Activated T-helper 1 cell treated with Interleukin-2 at 50 U/mL for 16 hours (primary cell): ENCODE measurements around the gene CDK19.
"Not testable (repeated sequence)": the region's sequence is repeated elsewhere in the genome, so short reads cannot be mapped to it uniquely, and the experiment has no call there.

Experiments used
- DNase-seq: peaks from one replicate; pipeline ENCODE4 v3.0.0-alpha.2; 2020; ENCODE audit warnings: low read depth

CDK19 gene

GRCh38 chr6:110815411-110816409 is at the start of gene CDK19:
CDK19 (minus strand) TSS chr6:110815469; CDS start chr6:110815136, 333 bp downstream.
- DNase-seq: peak; percentile 97

DNA sequence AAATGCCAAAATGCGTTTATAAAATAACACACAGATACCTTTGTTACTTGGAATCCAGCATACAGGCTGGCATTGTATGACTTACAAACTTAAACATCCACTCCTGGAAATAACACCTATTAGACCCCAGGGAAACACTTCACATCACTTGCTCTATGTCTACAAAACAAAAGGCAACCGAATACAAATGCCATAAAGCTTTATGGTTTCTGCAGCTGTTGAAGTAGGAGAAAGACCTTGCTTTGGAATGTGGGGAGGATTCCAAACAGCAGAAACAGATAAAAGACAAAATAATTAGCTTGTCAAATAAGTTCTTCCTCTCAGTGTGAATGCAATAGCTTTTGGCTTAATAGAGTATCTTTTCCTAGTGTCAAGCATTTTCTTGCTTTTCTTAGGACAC is 49.6 kb upstream of the CDK19 start:
- no peak for DNase-seq

DNA sequence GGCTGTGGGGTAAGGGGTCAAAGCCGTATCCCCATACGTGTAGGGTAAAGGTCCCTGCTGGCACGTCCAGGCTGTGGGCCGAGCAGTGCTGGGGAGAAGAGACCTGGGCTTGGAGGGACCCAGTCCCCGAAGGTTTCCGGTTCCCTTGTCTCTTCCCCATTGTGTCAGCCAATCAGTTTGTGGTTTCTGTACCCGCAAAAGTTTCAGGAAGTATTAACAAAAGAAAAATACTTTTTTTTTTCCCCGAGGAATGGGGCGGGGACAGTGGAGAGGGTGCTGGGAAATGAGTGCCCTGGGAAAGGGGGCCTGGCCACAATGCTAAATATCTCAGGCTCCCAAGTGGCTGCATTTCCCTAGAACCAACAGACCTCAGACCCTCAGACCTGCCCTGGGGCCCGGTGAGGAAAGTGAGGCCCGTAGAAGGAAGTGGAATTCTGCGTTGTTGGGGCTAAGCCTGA is 44.1 kb upstream of the CDK19 start:
- no peak for DNase-seq

- DNase-seq: no peak
Measured at GRCh38 chr6:110858562-110859214, 43.4 kb upstream of the CDK19 start.

DNA sequence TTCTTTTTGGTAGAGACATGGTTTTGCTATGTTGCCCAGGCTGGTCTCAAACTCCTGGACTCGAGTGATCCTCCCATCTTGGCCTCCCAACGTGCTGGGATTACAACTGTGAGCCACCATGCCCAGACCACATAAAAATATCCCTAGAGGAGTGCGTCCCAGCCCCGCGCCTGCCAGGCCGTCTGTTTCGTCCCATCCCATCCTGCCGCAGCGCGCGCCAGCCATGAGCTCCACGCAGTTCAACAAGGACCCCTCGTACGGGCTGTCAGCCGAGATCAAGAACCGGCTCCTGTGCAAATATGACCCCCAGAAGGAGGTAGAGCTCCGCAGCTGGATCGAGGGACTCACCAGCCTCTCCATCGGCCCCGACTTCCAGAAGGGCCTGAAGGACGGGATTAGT is 42.7 kb upstream of the CDK19 start:
- DNase-seq: no peak

- no peak for DNase-seq
Measured at GRCh38 chr6:110856296-110856695, 41.0 kb upstream of the CDK19 start.

DNA sequence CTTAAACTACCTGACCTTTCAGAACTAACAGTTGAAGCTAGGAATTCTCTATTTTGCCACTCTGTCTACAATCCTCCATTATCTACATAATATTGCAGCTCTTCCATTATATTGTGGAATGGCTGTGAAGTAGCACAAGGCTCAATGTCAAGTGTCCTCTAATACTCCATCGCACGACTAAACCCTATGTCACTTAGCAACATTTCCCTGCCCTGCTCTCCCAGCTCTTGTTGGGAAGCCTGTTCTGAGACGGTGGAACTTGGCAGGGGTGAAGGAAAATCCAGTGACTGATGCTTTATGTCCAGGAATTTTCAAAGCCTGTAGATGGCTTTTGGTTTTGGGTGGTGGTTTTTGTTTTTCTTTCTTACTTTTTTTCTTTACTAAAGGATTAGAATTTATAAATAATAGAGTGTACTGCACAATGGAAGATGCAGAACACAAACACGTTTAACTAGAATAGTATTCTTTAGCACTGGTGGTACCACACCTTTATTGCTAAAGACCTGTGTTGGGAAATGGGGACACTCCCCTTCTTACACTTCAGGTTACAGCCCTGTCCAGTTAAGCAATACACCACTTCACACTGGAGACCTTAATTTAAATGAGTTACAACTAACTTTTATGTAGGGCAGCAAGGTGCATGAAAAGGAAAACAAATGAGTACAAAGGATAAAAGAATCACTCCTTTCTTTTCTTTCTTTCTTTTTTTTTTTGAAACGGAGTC is 38.6 kb upstream of the CDK19 start:
- DNase-seq: no peak

GRCh38 chr6:110852773-110853172 is 37.5 kb upstream of the CDK19 start:
- DNase-seq: no peak

- DNase-seq: no peak
Measured at GRCh38 chr6:110849781-110850180, 34.5 kb upstream of the CDK19 start.

DNA sequence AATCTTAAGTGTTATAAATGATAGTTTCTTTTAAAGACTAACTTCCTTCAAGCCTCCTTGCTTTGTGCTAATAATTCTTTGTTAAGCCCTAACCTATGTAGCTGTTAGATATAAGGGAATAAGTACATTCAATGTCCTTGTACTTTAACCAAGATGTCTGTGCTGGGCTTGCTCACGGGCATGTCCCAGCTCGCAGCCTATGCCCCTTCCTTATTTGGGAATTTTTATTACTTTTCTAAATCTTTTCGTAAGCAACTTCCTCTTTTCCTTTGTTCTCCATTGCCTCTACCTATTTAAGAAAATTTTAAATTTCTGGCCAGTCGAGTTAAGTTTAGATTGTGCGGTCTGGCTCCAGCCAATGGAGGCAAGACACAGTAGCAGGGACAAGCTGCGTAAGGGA is 26.0 kb upstream of the CDK19 start:
- DNase-seq: no peak

DNA sequence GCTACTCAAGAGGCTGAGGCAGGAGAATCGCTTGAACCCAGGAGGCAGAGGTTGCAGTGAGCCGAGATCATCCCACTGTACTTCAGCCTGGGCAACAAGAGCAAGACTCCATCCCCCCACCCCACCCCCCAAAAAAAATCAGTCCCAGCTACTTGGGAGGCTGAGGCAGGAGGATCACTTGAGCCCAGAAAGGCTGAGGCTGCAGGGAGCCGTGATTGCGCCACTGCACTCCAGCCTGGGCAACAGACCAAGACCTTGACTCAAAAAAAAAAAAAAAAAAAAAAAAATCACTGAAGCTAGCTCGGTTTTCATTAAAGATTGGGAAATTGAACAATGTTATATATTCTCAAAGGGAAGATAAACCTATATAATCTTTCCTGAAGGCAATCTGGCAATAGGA is 20.5 kb upstream of the CDK19 start:
- DNase-seq: not testable (repeated sequence)

- no peak for DNase-seq
Measured at GRCh38 chr6:110833831-110834230, 18.6 kb upstream of the CDK19 start.

DNA sequence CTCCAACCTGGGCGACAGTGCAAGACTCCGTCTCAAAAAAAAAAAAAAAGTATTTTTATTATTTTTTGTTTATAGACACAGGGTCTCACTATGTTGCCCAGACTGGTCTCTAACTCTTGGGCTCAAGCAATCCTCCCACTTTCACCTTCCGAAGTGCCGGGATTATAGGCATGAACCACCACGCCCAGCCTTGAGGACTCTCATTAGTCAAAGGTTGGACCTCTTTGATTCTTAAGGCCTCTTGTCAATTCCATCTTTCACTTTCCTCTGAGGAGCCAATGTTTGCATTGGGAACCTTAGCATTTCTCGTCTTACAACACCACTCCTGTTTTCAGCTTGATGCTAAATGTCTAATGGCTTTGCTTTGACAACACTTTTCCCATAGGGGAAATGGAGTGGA is 16.1 kb upstream of the CDK19 start:
- no peak for DNase-seq

DNA sequence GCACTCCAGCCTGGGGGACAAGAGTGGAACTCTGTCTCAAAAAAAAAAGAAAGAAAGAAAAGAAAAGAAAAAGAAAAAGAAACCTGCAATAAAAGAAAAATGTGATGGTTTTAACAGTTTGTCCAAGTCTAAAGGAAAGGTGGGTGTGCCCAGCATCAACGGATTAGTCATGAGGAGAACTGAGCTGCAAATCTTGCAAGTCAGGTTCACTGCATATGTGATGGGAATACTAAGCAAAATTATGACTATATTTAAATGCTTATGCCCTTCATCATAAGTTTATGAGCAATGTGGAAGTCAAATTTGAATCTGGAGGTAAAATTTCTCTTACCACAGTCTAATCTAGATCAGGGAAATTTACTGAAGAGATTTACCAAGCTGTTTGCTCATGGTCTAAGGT is 13.1 kb upstream of the CDK19 start:
- DNase-seq: no peak

GRCh38 chr6:110826236-110827129 is 11.2 kb upstream of the CDK19 start:
- DNase-seq: no peak

DNA sequence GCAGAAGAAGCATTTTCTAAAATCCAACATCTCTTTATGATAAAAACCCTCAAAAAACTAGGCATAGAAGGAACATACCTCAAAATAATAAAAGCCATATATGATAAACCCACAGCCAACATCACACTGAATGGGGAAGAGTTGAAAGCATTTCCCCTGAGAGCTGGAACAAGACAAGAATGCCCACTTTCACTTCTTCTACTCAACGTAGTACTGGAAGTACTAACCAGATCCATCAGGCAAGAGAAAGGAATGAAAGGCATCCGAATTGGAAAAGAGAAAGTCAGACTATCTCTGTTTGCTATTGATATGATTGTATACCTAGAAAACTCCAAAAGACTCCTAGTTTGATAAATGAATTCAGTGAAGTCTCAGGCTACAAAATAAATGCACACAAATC is 7.9 kb upstream of the CDK19 start:
- no peak for DNase-seq

GRCh38 chr6:110822249-110822648 is 7.0 kb upstream of the CDK19 start:
- DNase-seq: no peak

GRCh38 chr6:110816677-110817076 is 1.4 kb upstream of the CDK19 start:
- no peak for DNase-seq

DNA sequence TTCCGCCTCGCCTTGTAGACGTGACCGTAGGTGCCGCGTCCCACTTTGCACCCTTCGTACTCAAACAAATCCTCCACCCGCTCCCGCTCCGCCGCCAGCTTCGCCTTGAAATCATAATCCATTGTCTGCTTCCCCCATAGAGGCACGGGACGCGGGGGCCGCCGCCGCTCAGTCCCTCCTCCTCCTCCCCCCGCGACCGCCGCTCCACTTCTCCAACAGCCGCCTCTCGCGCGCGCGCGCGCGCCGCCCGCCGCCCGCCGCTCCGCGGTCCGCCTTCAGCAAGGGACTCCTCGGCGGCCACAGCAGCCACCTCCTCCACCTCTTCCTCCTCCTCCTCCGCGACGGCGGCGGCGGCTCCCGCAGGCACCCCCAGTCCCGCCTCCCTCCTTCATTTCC is 256 bp downstream of the CDK19 start:
- no peak for DNase-seq

GRCh38 chr6:110814102-110815014 is 911 bp downstream of the CDK19 start:
- peak; percentile 27 for DNase-seq
